Breast epithelium (tissue), 4 donors: ENCODE results near the gene RERE. TPM values are rescaled to one million over a fixed set of nuclear protein-coding genes. Genes with fewer than 3 reads are reported as not detected.
A peak's percentile ranks its signal among the peaks of the same experiment; 100 is the strongest.

Source experiments
- DNase-seq, 2 donors: peaks; one replicate each; pipeline ENCODE4 v3.0.0-alpha.2; 2019; ENCODE audit warnings: low spot score in 2 of 2
- H3K27ac ChIP-seq, 2 donors: fragments of 200-600 bp; sonication (generic) in 1 of 2; one replicate each; pipeline ENCODE4 v1.5.1; 2016 to 2019; ENCODE audit warnings: mild to moderate bottlenecking in 1 of 2
- H3K27me3 ChIP-seq, 2 donors: fragments of 200-600 bp; sonication (generic) in 1 of 2; one replicate each; pipeline versions ENCODE4 v1.5.1 to v1.6.0; 2017 to 2019; ENCODE audit warnings: control low read depth in 1 of 2, mild to moderate bottlenecking in 1 of 2
- H3K36me3 ChIP-seq: fragments of 200-600 bp; one replicate; pipeline ENCODE4 v1.5.1; 2019
- H3K4me1 ChIP-seq, 2 donors: fragments of 200-600 bp; sonication (generic); one replicate each; pipeline ENCODE4 v1.5.1; 2016 to 2019; ENCODE audit warnings: control low read depth in 1 of 2
- H3K4me3 ChIP-seq, 3 donors: fragments of 200-600 bp; sonication (generic); 1 replicate in 2 of 3; 2 replicates in 1 of 3; pipeline ENCODE4 v1.5.1; 2016 to 2019; ENCODE audit warnings: mild to moderate bottlenecking in 3 of 3, moderate library complexity in 2 of 3
- H3K9me3 ChIP-seq, 2 donors: fragments of 200-600 bp; sonication (generic) in 1 of 2; one replicate each; pipeline ENCODE4 v1.5.1; 2016 to 2019; ENCODE audit warnings: control low read depth in 1 of 2
- CTCF ChIP-seq, 3 donors: fragments of 450-650 bp; IDR thresholded peaks; one replicate each; pipeline ENCODE4 v1.5.1; 2016 to 2017; ENCODE audit warnings: antibody characterized with exemption in 3 of 3, mild to moderate bottlenecking in 3 of 3, moderate library complexity in 3 of 3
- POLR2A ChIP-seq: fragments of 450-650 bp; IDR thresholded peaks from one replicate; pipeline ENCODE4 v1.6.1; 2016; ENCODE audit warnings: antibody characterized with exemption, mild to moderate bottlenecking, moderate library complexity
- POLR2AphosphoS5 ChIP-seq, 3 donors: sonication (generic); formaldehyde crosslinking; IDR thresholded peaks; one replicate each; pipeline ENCODE4 v1.6.1; 2017; ENCODE audit warnings: antibody characterized with exemption in 3 of 3
- intact Hi-C: fragments of 100-400 bp; cut with DNase I; formaldehyde crosslinking; loops from one replicate; pipeline ENCODE4 v1.15.1; 2023; ENCODE audit warnings: low total_unique reads
- total RNA-seq, 3 donors: library from RNA; depleted of rRNA; stranded (reverse); fragments of >200 nt; gene quantifications; one replicate each; pipeline ENCODE4 v1.1.0, GENCODE V29; 2016

RERE gene
- total RNA-seq, 3 donors from 2014 or later = 65.8 to 166 (median 123) TPM

- Histone ChIP-seq H3K4me1 (no peaks in the 10 kb centered on the region), H3K4me3 (no peak overlapping the region), H3K36me3 (no peaks in the 10 kb centered on the region), H3K27ac (peak overlapping the region in 1 of 2 donors; percentile 29), H3K9me3 (no peaks in the 10 kb centered on the region), H3K27me3 (no peaks in the 10 kb centered on the region)
- no peak for DNase-seq
- intact Hi-C loops = loop anchor here (5.0 kb wide), 1 partner anchor 510 kb away; no protein-coding TSS in a partner anchor
- no peak for TF ChIP-seq POLR2AphosphoS5 (IDR thresholded peaks at IDR 0.05)
- no peak for TF ChIP-seq CTCF (IDR thresholded peaks at IDR 0.05)
- no peak for TF ChIP-seq POLR2A
These were observed 300.5 kb downstream of the RERE start for GRCh38 chr1:8516793-8517556.

GRCh38 chr1:8516278-8516777, 301.1 kb downstream of the RERE start:
- Histone ChIP-seq H3K9me3 (no peaks in the 10 kb centered on the region), H3K27ac (no peak overlapping the region), H3K4me3 (no peak overlapping the region), H3K36me3 (no peaks in the 10 kb centered on the region), H3K27me3 (no peaks in the 10 kb centered on the region), H3K4me1 (no peaks in the 10 kb centered on the region)
- TF ChIP-seq CTCF (IDR thresholded peaks at IDR 0.05) = no peak
- TF ChIP-seq POLR2AphosphoS5 (IDR thresholded peaks at IDR 0.05) = no peak
- TF ChIP-seq POLR2A = no peak
- no peak for DNase-seq
- intact Hi-C loops = loop anchor here (5.0 kb wide), 1 partner anchor 509 kb away; no protein-coding TSS in a partner anchor

GRCh38 chr1:8512504-8512903, 304.9 kb downstream of the RERE start:
- H3K27me3 ChIP-seq = no peaks in the 10 kb centered on the region
- H3K27ac ChIP-seq = no peak overlapping the region
- DNase-seq = no peak
- H3K4me3 ChIP-seq = no peak overlapping the region
- H3K36me3 ChIP-seq = no peaks in the 10 kb centered on the region
- intact Hi-C loops = no loop called here
- no peaks in the 10 kb centered on the region for H3K9me3 ChIP-seq
- TF ChIP-seq POLR2AphosphoS5 (IDR thresholded peaks at IDR 0.05) (no peak), CTCF (IDR thresholded peaks at IDR 0.05) (no peak), POLR2A (no peak)
- H3K4me1 ChIP-seq = peaks cover 0 to 6% of the 10 kb centered on the region in 2 donors

GRCh38 chr1:8510041-8510823, 307.2 kb downstream of the RERE start:
- H3K9me3 ChIP-seq = no peaks in the 10 kb centered on the region
- H3K4me3 ChIP-seq = peak overlapping the region in 2 of 3 donors; percentile 10 to 43
- DNase-seq = no peak
- H3K27ac ChIP-seq = peak overlapping the region; percentile 76 to 84
- TF ChIP-seq POLR2A (no peak), CTCF (IDR thresholded peaks at IDR 0.05) (no peak), POLR2AphosphoS5 (IDR thresholded peaks at IDR 0.05) (no peak)
- H3K4me1 ChIP-seq = peaks cover 0 to 6% of the 10 kb centered on the region in 2 donors
- intact Hi-C loops = no loop called here
- no peaks in the 10 kb centered on the region for H3K36me3 ChIP-seq
- no peaks in the 10 kb centered on the region for H3K27me3 ChIP-seq
